Measurements from ENCODE around the gene UBXN6.

DNA sequence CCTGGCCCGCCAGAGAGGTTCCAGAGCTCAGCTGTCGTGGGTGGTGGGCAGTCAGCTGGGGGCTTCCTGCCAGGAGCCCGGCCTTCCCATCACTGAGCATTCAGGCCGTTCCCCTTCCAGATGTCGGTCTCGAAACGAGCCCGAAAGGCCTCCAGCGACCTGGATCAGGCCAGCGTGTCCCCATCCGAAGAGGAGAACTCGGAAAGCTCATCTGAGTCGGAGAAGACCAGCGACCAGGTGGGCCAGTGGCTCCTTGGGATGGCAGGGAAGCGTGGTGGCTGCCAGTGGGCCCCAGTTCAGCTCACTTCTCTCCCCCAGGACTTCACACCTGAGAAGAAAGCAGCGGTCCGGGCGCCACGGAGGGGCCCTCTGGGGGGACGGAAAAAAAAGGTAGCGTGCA is 33.9 kb upstream of the UBXN6 start:
- TF ChIP-seq, protein P1, sequence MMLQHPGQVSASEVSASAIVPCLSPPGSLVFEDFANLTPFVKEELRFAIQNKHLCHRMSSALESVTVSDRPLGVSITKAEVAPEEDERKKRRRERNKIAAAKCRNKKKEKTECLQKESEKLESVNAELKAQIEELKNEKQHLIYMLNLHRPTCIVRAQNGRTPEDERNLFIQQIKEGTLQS (IDR thresholded peaks at IDR 0.05), result no peak
- TF ChIP-seq, protein P2, sequence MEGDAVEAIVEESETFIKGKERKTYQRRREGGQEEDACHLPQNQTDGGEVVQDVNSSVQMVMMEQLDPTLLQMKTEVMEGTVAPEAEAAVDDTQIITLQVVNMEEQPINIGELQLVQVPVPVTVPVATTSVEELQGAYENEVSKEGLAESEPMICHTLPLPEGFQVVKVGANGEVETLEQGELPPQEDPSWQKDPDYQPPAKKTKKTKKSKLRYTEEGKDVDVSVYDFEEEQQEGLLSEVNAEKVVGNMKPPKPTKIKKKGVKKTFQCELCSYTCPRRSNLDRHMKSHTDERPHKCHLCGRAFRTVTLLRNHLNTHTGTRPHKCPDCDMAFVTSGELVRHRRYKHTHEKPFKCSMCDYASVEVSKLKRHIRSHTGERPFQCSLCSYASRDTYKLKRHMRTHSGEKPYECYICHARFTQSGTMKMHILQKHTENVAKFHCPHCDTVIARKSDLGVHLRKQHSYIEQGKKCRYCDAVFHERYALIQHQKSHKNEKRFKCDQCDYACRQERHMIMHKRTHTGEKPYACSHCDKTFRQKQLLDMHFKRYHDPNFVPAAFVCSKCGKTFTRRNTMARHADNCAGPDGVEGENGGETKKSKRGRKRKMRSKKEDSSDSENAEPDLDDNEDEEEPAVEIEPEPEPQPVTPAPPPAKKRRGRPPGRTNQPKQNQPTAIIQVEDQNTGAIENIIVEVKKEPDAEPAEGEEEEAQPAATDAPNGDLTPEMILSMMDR (IDR thresholded peaks at IDR 0.05 in 2 of 3, conservative IDR thresholded peaks at IDR 0.05 in 1 of 3; ENCODE audit: borderline replicate concordance in 1 of 3, insufficient read depth in 1 of 3, low read depth in 2 of 3, low read length in 2 of 3), result no peak
- no peak for TF ChIP-seq POLR2A (IDR thresholded peaks at IDR 0.05; ENCODE audit: borderline replicate concordance, extremely low read depth, insufficient read depth, insufficient read length)
